ENCODE measurements around the gene CALML6. TPM values are rescaled to one million over a fixed set of nuclear protein-coding genes. Genes with fewer than 3 reads are reported as not detected.

Gene CALML6, protein sequence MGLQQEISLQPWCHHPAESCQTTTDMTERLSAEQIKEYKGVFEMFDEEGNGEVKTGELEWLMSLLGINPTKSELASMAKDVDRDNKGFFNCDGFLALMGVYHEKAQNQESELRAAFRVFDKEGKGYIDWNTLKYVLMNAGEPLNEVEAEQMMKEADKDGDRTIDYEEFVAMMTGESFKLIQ
- under 1 TPM; 0.41 to 0.86 TPM for total RNA-seq

DNA sequence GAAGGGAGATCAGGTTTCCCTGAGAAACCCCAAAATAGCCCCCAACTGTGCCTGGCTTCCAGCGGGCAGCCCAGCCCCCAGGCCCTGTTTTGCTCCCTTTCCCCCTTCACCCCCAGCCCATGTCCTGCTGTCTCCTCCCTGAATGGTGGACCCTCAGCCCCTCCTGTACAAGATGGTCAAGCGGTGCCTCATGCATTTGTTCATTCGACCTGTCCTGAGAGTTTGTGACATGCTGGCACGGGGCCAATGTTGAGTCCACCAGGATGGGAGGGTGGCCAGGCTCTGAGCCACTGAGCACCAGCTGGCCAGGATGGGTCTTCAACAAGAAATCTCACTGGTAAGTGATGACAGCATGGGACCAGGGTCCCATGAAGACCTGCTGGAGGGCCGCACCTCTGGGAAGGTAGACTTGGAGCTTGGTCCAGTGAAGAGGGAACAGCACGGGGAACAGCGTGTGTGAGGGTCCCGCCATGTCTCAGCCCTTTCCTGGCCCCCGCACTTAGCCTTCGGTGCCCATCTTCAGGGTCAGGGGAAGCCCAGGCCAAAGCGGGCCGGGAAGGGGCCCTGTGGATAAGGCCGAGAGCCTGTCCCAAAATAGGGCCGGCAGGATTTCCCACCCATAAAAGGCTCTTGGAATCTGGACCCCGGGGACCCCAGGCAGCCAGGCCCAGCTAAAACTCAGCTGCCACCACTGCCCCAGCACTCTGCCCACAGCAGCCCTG, at the start of gene CALML6:
Gene CALML6, plus strand, starts transcription at position 290 of the 722 bp plus-strand sequence. Its CDS starts 21 bp downstream, at position 311.
- Mint-ChIP-seq H3K9me3 (no peaks in the 10 kb centered on the region), H3K36me3 (ENCODE audit: low read depth) (no peaks in the 10 kb centered on the region), H3K4me3 (no peak within 1 kb of the TSS), H3K27me3 (ENCODE audit: low read depth) (no peaks in the 10 kb centered on the region), H3K27ac (no peak within 1 kb of the TSS), H3K4me1 (ENCODE audit: low read depth) (peaks cover 8% of the 10 kb centered on the region)
- CTCF ChIA-PET = interaction anchor here (1.9 kb wide), 1 partner anchor 129 kb away, joined by 4 read pairs; no protein-coding TSS in a partner anchor
- DNase-seq = no peak
- intact Hi-C loops (cut with micrococcal nuclease) = no loop called here

- Mint-ChIP-seq H3K4me1 (ENCODE audit: low read depth) (peaks cover 59% of the 10 kb centered on the region), H3K9me3 (no peaks in the 10 kb centered on the region), H3K27ac (no peak overlapping the region), H3K36me3 (ENCODE audit: low read depth) (peaks cover 16% of the 10 kb centered on the region), H3K27me3 (ENCODE audit: low read depth) (no peaks in the 10 kb centered on the region), H3K4me3 (no peak overlapping the region)
- no peak for DNase-seq
- intact Hi-C loops (cut with micrococcal nuclease) = no loop called here
- CTCF ChIA-PET = no interaction called here
Measured at GRCh38 chr1:1867164-1867563, 47.9 kb upstream of the CALML6 start.

DNA sequence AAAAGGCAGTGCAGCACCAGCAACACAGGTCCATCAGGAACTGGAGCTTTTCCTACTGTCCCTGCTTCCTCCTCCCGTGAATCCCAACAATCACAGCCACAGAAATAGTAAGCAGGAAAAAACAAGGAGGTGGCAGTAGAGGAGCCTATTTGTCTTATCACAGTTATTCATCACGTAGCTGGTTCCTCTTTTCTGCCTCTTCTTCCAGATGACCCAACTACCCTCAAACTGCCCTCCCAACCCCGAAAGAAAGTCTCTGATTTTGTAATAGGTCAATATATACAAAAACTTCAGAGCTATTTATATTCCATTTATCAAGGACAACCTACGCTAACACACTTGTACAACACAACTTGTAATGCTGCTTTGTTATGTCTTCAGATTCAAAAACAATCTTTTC, 45.6 kb upstream of the CALML6 start:
- Mint-ChIP-seq H3K4me3 (no peak overlapping the region), H3K27me3 (ENCODE audit: low read depth) (no peaks in the 10 kb centered on the region), H3K4me1 (ENCODE audit: low read depth) (peaks cover 61% of the 10 kb centered on the region), H3K9me3 (no peaks in the 10 kb centered on the region), H3K36me3 (ENCODE audit: low read depth) (peaks cover 27% of the 10 kb centered on the region), H3K27ac (no peak overlapping the region)
- DNase-seq = no peak
- CTCF ChIA-PET = interaction anchor here (0.6 to 1.2 kb wide), 3 partner anchors 10 to 343 kb away, joined by 3 read pairs; no protein-coding TSS in a partner anchor
- intact Hi-C loops (cut with micrococcal nuclease) = no loop called here

DNA sequence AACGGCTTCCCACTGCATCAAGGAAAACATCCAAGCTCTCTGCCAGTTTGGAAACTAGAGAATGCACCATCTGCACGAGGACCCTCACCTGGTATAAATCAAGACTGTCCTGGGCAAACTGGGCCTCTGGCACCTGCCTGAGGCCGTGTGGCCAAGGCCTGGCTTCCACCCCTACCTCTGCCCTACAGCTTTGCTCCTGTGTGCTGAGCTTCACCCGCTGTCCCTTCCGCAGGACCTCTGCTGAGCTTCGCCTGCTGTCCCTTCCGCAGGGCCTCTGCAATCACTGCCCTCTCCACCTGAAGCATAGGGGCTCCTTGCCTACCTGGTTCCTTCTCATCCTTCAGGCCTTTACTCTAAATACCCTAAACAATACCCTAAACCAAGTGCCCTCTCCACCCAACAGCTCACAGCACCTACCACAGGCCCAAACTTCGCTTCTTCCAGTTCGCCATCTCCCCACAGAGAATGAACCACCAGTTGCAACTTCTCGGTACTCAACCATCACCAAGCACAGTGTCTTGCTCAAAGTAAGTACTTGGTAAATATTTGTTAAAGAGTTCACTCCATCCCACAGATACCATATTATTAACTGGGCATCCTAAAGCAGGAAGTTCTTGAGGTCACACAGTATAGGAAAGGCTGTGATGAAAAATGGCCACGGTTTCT, 42.6 kb upstream of the CALML6 start:
- Mint-ChIP-seq H3K9me3 (no peaks in the 10 kb centered on the region), H3K27ac (peak overlapping the region; percentile 6), H3K36me3 (ENCODE audit: low read depth) (peaks cover 35% of the 10 kb centered on the region), H3K4me3 (no peak overlapping the region), H3K27me3 (ENCODE audit: low read depth) (no peaks in the 10 kb centered on the region), H3K4me1 (ENCODE audit: low read depth) (peaks cover 66% of the 10 kb centered on the region)
- CTCF ChIA-PET = interaction anchor here (1.0 to 1.2 kb wide), 2 partner anchors 9 to 33 kb away, joined by 3 read pairs; no protein-coding TSS in a partner anchor
- intact Hi-C loops (cut with micrococcal nuclease) = no loop called here
- DNase-seq = no peak

DNA sequence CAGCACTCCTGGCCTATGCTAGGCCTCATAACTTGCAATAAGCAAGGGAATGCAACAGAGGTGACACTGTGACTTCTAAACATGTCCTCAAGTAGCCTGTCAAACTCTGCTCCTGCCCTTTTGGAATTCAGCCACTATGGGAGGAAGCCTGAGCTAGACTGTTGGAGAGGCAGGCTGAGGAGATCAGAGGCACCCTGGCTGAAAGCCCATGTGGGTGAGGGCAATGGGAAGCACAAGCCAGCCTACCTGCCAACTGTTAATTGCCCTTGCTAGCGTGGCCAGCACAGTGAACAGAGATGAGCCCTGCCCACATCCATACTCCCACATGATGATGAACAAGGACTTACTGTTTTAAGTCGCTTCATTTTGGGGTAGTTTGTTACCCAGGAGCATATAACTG, 41.9 kb upstream of the CALML6 start:
- H3K27ac Mint-ChIP-seq = no peak overlapping the region
- no peaks in the 10 kb centered on the region for H3K27me3 Mint-ChIP-seq (ENCODE audit: low read depth)
- H3K9me3 Mint-ChIP-seq = no peaks in the 10 kb centered on the region
- intact Hi-C loops (cut with micrococcal nuclease) = no loop called here
- H3K4me1 Mint-ChIP-seq (ENCODE audit: low read depth) = peaks cover 70% of the 10 kb centered on the region
- CTCF ChIA-PET = interaction anchor here (1.0 kb wide), 1 partner anchor 32 kb away, joined by 3 read pairs; no protein-coding TSS in a partner anchor
- no peak for DNase-seq
- no peak overlapping the region for H3K4me3 Mint-ChIP-seq
- peaks cover 35% of the 10 kb centered on the region for H3K36me3 Mint-ChIP-seq (ENCODE audit: low read depth)

- no peaks in the 10 kb centered on the region for H3K9me3 Mint-ChIP-seq
- no peak overlapping the region for H3K4me3 Mint-ChIP-seq
- CTCF ChIA-PET = interaction anchor here (0.8 kb wide), 1 partner anchor 26 kb away, joined by 3 read pairs; no protein-coding TSS in a partner anchor
- no peaks in the 10 kb centered on the region for H3K27me3 Mint-ChIP-seq (ENCODE audit: low read depth)
- H3K27ac Mint-ChIP-seq = no peak overlapping the region
- DNase-seq = no peak
- peaks cover 76% of the 10 kb centered on the region for H3K4me1 Mint-ChIP-seq (ENCODE audit: low read depth)
- intact Hi-C loops (cut with micrococcal nuclease) = no loop called here
- H3K36me3 Mint-ChIP-seq (ENCODE audit: low read depth) = peaks cover 40% of the 10 kb centered on the region
Measured at GRCh38 chr1:1874901-1875300, 40.2 kb upstream of the CALML6 start.

DNA sequence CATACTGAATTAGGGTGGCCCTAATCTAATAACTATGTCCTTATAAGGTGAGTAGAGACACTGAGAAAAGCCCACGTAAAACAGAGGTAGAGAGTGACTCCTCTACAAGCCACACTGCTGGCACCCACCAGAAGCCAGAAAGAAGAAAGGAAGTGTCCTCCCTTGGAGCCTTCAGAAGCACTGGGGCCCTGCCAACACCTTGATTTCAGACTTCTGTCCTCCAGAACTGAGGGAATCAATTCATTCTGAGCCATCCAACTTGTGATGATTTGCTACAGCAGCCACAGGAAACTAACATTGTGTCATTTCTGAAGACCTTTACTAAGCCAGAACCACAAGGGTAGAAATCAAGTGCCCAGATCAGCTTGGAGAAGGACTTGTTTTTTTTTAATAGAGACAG, 39.1 kb upstream of the CALML6 start:
- no peaks in the 10 kb centered on the region for H3K27me3 Mint-ChIP-seq (ENCODE audit: low read depth)
- no peaks in the 10 kb centered on the region for H3K9me3 Mint-ChIP-seq
- intact Hi-C loops (cut with micrococcal nuclease) = no loop called here
- H3K27ac Mint-ChIP-seq = peak overlapping the region; percentile 32
- peaks cover 38% of the 10 kb centered on the region for H3K36me3 Mint-ChIP-seq (ENCODE audit: low read depth)
- DNase-seq = peak; percentile 58
- CTCF ChIA-PET = interaction anchor here (0.7 kb wide), 1 partner anchor 30 kb away, joined by 4 read pairs; no protein-coding TSS in a partner anchor
- H3K4me1 Mint-ChIP-seq (ENCODE audit: low read depth) = peaks cover 78% of the 10 kb centered on the region
- no peak overlapping the region for H3K4me3 Mint-ChIP-seq

GRCh38 chr1:1876335-1876930, 38.6 kb upstream of the CALML6 start:
- Mint-ChIP-seq H3K4me1 (ENCODE audit: low read depth) (peaks cover 79% of the 10 kb centered on the region), H3K27ac (peak overlapping the region; percentile 32), H3K4me3 (no peak overlapping the region), H3K36me3 (ENCODE audit: low read depth) (peaks cover 36% of the 10 kb centered on the region), H3K9me3 (no peaks in the 10 kb centered on the region), H3K27me3 (ENCODE audit: low read depth) (no peaks in the 10 kb centered on the region)
- DNase-seq = no peak
- intact Hi-C loops (cut with micrococcal nuclease) = no loop called here
- CTCF ChIA-PET = interaction anchor here (0.7 kb wide), 1 partner anchor 29 kb away, joined by 4 read pairs; no protein-coding TSS in a partner anchor

DNA sequence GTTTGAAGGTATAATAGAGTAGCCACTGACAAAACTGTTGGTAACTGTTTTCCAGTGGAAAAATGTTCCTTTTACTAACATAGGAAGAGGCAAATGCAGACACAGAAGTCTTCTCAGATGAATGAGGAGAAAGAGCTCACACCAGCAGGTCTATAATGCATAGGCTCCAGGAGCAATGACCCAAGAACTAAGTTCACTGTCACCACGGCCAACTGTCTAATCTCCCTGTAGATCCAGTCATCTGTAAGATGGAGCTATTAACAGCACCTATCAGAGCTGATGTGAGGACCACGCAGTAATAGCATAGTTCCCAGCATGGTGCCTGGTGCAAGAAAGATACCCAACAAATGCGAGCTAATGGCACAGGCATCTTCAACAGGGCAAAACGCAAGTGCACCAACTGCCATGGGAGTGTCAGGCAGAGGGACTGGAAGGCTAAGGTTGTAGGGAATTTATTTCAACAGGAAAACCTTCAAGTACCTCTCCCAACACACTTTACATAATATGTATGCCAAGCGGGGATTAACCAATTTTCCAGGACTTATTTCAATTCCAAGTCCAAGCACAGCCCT, 37.1 kb upstream of the CALML6 start:
- Mint-ChIP-seq H3K4me1 (ENCODE audit: low read depth) (peaks cover 73% of the 10 kb centered on the region), H3K4me3 (no peak overlapping the region), H3K27ac (peak overlapping the region; percentile 27), H3K36me3 (ENCODE audit: low read depth) (peaks cover 26% of the 10 kb centered on the region), H3K9me3 (no peaks in the 10 kb centered on the region), H3K27me3 (ENCODE audit: low read depth) (no peaks in the 10 kb centered on the region)
- CTCF ChIA-PET = no interaction called here
- intact Hi-C loops (cut with micrococcal nuclease) = no loop called here
- no peak for DNase-seq

GRCh38 chr1:1879942-1880341, 35.1 kb upstream of the CALML6 start:
- no peak overlapping the region for H3K4me3 Mint-ChIP-seq

DNA sequence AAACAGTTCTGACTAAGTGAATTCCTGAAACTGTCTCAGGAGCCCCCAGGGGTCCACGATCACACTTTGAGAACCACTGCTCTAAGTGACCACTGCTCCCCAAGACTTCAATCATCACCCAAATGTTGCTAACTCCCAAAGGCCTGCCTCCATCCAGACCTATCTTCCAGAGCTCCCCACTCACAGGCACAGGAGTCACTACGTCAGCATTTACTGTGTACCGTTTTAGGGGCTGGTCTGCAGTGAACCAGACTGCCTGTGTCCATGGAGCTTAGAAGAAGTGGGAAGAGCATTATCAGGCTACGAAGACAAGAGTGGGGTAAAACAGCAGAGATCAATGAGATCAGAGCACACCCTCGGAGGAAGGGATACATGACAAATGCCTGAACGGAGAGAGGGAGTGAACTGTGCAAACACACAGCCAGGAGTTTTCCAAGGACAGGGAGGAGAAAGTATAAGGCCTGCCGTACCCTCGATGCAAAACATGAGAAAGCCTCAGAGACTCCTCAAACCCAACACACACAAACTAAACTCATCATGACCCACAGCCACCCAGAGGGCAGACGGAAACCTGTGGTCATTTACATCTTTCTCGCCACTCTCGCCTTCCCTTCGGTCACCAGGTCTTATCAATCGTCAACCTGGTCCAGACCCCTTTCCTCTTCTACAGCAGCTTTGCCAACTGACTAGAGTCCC, 34.3 kb upstream of the CALML6 start:
- no peak overlapping the region for H3K4me3 Mint-ChIP-seq
- no peak overlapping the region for H3K27ac Mint-ChIP-seq

More at GRCh38 chr1:1879942-1880341, 35.1 kb upstream of the CALML6 start:
- Mint-ChIP-seq H3K36me3 (ENCODE audit: low read depth) (peaks cover 18% of the 10 kb centered on the region), H3K27me3 (ENCODE audit: low read depth) (no peaks in the 10 kb centered on the region), H3K4me1 (ENCODE audit: low read depth) (peaks cover 73% of the 10 kb centered on the region), H3K27ac (no peak overlapping the region), H3K9me3 (no peaks in the 10 kb centered on the region)
- intact Hi-C loops (cut with micrococcal nuclease) = no loop called here
- CTCF ChIA-PET = interaction anchor here (0.8 kb wide), 1 partner anchor 11 kb away, joined by 3 read pairs; no protein-coding TSS in a partner anchor
- no peak for DNase-seq

More for the DNA sequence above, 34.3 kb upstream of the CALML6 start:
- Mint-ChIP-seq H3K4me1 (ENCODE audit: low read depth) (peaks cover 66% of the 10 kb centered on the region), H3K9me3 (no peaks in the 10 kb centered on the region), H3K27me3 (ENCODE audit: low read depth) (no peaks in the 10 kb centered on the region), H3K36me3 (ENCODE audit: low read depth) (peaks cover 12% of the 10 kb centered on the region)
- no peak for DNase-seq
- CTCF ChIA-PET = no interaction called here
- intact Hi-C loops (cut with micrococcal nuclease) = no loop called here
